Measurements from ENCODE around the gene GAL3ST2.

Gene GAL3ST2

GRCh38 chr2:241760301-241760771 is 16.3 kb upstream of the GAL3ST2 start:
- DNase-seq, result peak in 1 of 2 donors; percentile 48
- H3K27ac ChIP-seq, result no peak overlapping the region
- H3K27me3 ChIP-seq, result no peaks in the 10 kb centered on the region
- peaks cover 10 to 67% (median 36%) of the 10 kb centered on the region in 3 donors for H3K36me3 ChIP-seq
- no peak for TF ChIP-seq CTCF (IDR thresholded peaks at IDR 0.05)
- H3K4me1 ChIP-seq, result no peaks in the 10 kb centered on the region
- no peaks in the 10 kb centered on the region for H3K9me3 ChIP-seq
- H3K4me3 ChIP-seq, result no peak overlapping the region
- intact Hi-C loops (cut with DNase I; ENCODE audit: low total_unique reads), result no loop called here

- TF ChIP-seq CTCF (IDR thresholded peaks at IDR 0.05), result no peak
Observed at GRCh38 chr2:241762321-241762932, 14.2 kb upstream of the GAL3ST2 start.

GRCh38 chr2:241762933-241763369 is 13.7 kb upstream of the GAL3ST2 start:
- H3K4me1 ChIP-seq, result no peaks in the 10 kb centered on the region
- no peak overlapping the region for H3K27ac ChIP-seq
- no peaks in the 10 kb centered on the region for H3K27me3 ChIP-seq
- TF ChIP-seq CTCF (IDR thresholded peaks at IDR 0.05), result no peak
- DNase-seq, result peak in 1 of 2 donors; percentile 60
- intact Hi-C loops (cut with DNase I; ENCODE audit: low total_unique reads), result no loop called here
- no peaks in the 10 kb centered on the region for H3K9me3 ChIP-seq
- no peak overlapping the region for H3K4me3 ChIP-seq
- peaks cover 4 to 47% (median 14%) of the 10 kb centered on the region in 3 donors for H3K36me3 ChIP-seq

More at GRCh38 chr2:241762321-241762932, 14.2 kb upstream of the GAL3ST2 start:
- DNase-seq, result peak in 1 of 2 donors; percentile 9
- H3K4me3 ChIP-seq, result no peak overlapping the region
- H3K4me1 ChIP-seq, result no peaks in the 10 kb centered on the region
- no peaks in the 10 kb centered on the region for H3K27me3 ChIP-seq
- peaks cover 4 to 47% (median 15%) of the 10 kb centered on the region in 3 donors for H3K36me3 ChIP-seq
- H3K27ac ChIP-seq, result no peak overlapping the region
- no peaks in the 10 kb centered on the region for H3K9me3 ChIP-seq
- intact Hi-C loops (cut with DNase I; ENCODE audit: low total_unique reads), result no loop called here

GRCh38 chr2:241763551-241764274 is 12.9 kb upstream of the GAL3ST2 start:
- peaks cover 4 to 53% (median 16%) of the 10 kb centered on the region in 3 donors for H3K36me3 ChIP-seq
- no peaks in the 10 kb centered on the region for H3K27me3 ChIP-seq
- H3K4me1 ChIP-seq, result no peaks in the 10 kb centered on the region
- no peaks in the 10 kb centered on the region for H3K9me3 ChIP-seq
- intact Hi-C loops (cut with DNase I; ENCODE audit: low total_unique reads), result no loop called here
- no peak for TF ChIP-seq CTCF (IDR thresholded peaks at IDR 0.05)
- no peak overlapping the region for H3K4me3 ChIP-seq
- DNase-seq, result peak in 1 of 2 donors; percentile 51
- no peak overlapping the region for H3K27ac ChIP-seq

- H3K4me3 ChIP-seq, result no peak overlapping the region
- H3K27ac ChIP-seq, result no peak overlapping the region
- H3K27me3 ChIP-seq, result no peaks in the 10 kb centered on the region
- peaks cover 4 to 51% (median 16%) of the 10 kb centered on the region in 3 donors for H3K36me3 ChIP-seq
- DNase-seq, result peak in 1 of 2 donors; percentile 55
- intact Hi-C loops (cut with DNase I; ENCODE audit: low total_unique reads), result no loop called here
- no peak for TF ChIP-seq CTCF (IDR thresholded peaks at IDR 0.05)
- H3K9me3 ChIP-seq, result no peaks in the 10 kb centered on the region
- H3K4me1 ChIP-seq, result no peaks in the 10 kb centered on the region
Observed at GRCh38 chr2:241764275-241765241, 12.1 kb upstream of the GAL3ST2 start.

All from tibial artery (tissue), 4 donors.